Kasumi-1 (cell line): Measurements from ENCODE around the gene SCARB1.

ENCODE experiments used
- DNase-seq, 2 experiments: peaks; one replicate each; lab custom pipeline; 2025; lab: John Stamatoyannopoulos, UW

Gene SCARB1

GRCh38 chr12:124760560-124760959 is 103.1 kb downstream of the SCARB1 start:
- DNase-seq = no peak

- peak; percentile 39 to 49 for DNase-seq
These were observed 103.7 kb downstream of the SCARB1 start for GRCh38 chr12:124759841-124760503.

DNA sequence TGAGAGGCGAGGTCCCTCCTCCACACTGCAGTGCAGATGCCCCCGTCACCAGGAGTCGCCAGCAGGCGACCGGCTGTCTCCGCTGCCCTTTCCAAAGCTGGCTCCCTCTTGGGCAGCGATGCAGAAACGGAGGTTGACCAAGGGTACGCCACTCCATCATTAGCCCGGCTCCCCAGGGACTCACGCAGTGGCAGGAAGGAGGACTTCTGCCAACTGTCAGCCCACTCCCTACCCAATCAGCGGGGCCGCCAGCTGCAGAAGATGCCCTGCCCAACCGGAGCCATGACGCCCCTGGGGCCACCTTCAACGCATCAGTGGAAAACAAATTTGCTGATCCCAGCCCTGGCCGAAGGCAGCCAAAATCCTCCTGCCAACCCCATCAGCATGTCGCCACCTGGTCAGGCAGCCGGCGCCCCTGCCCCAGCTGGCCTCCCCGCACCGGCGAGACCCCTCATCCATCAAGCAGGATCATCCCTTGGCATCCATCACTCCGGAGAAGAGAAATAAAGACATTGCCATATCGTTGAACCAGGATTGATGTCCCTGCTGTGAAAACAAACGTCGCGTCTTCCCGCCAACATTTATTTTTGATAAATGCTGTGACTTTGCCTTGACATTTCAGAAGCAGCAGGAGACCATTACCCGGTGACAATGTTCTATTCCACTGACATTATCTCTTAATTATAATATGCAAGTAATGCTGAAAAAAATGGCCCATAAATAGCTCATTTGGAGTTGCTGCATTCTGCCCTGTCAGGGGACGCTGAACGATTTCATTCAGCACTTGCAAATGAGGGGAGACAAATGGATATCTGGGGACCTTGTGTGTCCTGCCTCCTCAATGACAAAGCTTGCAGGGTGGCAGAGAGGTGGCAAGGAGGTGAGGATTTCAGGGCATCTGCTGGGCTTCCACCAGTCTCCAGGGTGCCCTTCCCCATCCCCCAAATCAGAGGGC is 105.1 kb downstream of the SCARB1 start:
- no peak for DNase-seq

- no peak for DNase-seq
These were observed 106.3 kb downstream of the SCARB1 start for GRCh38 chr12:124757329-124757728.

GRCh38 chr12:124756760-124757159 is 106.9 kb downstream of the SCARB1 start:
- no peak for DNase-seq

DNA sequence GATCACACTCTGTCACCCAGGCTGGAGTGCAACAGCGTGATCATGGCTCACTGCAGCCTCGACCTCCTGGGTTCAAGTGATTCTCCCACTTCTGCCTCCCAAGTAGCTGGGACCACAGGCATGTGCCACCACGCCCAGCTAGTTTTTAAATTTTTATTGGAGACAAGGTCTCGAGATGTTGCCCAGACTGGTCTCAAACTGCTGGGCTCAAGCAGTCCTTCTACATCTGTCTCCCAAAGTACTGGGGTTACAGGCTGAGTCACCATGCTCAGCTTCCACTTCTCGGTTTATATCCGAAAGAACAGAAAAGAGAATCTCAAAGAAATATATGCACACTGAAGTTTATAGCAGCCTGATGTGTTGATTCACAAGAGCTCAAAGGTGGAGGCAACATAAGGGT is 107.5 kb downstream of the SCARB1 start:
- DNase-seq = no peak

DNA sequence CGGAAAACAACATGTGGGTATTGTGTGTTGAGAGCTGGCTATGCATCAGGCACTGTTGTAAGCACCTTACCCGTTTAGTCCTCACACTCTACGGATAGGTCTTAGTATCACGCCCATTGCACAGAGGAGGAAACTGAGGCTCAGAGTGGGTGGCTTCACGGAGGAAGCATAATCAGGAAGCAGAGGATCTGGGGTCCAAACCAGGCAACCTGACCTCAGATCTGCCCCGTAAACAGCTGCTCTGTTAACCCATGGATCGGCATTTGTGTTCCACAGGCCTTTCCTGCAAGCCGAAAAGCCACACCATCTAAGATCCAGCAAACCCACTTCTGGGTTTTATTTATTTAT is 107.9 kb downstream of the SCARB1 start:
- no peak for DNase-seq

DNA sequence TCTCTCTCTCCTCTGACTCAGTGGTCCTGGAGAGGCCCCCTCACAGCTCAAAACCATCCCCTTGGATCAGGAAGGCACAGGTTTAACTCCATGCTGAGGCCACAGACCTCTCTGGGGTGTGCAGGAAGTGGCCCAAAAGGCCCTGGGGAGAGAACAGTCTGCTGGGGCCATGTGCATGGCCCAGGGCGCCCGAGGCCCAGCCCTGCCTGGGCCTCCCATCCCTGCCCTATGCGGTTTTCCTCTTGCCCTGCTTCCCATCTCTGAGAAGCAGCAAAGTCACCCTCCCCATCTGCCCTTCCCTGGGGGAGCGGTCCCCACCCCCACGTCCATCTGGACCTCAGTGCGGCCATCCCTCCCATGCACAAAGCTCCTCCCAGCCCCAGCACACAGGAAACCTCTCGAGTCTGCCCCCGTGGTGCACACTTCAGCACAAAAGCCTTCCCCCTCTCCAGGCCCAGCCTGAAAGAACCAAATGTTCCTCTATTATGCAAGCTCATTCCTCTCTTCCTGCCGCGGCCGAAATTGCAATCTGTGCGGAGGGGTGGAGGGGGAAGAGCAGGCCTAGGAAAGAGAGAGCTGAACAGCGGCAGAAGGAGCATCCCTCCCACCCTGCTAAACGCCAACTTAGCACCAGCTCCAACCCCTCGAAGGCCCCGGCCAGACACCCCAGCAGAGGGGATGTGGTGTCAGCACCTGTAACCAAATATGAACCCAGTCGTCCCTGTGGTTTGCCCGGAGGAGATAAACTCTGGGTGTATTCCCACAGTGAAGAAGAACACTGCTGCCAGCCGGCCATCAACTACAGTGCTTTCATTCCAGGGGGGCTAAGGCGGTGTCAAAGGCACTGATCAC is 108.5 kb downstream of the SCARB1 start:
- DNase-seq = peak; percentile 98

DNA sequence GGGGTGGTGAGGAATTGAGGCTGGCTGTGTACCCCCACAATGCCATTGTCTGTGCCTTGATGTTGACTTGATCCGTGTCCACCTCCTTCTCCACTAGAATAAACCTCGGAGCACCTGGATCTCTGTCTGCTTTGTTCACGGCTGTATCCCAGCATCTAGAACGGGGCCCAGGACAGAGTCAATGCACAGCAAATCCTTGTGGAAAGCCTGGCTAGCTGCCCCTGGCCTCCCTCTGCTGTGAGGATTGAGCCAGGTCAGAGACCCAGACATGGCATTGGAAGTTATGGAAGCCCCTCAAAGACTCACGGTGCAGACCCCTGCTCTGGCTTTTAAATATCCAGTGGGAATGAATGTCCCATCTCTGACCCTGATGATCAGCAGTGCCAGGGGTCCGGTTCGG is 109.2 kb downstream of the SCARB1 start:
- no peak for DNase-seq

- DNase-seq = no peak
These were observed 109.7 kb downstream of the SCARB1 start for GRCh38 chr12:124753993-124754392.

GRCh38 chr12:124753228-124753591 is 110.5 kb downstream of the SCARB1 start:
- no peak for DNase-seq

- no peak for DNase-seq
These were observed 111.0 kb downstream of the SCARB1 start for GRCh38 chr12:124752437-124753227.

- no peak for DNase-seq
These were observed 111.9 kb downstream of the SCARB1 start for GRCh38 chr12:124751654-124752355.

- peak in 1 of 2 experiments; percentile 26 for DNase-seq
These were observed 112.7 kb downstream of the SCARB1 start for GRCh38 chr12:124750787-124751471.

DNA sequence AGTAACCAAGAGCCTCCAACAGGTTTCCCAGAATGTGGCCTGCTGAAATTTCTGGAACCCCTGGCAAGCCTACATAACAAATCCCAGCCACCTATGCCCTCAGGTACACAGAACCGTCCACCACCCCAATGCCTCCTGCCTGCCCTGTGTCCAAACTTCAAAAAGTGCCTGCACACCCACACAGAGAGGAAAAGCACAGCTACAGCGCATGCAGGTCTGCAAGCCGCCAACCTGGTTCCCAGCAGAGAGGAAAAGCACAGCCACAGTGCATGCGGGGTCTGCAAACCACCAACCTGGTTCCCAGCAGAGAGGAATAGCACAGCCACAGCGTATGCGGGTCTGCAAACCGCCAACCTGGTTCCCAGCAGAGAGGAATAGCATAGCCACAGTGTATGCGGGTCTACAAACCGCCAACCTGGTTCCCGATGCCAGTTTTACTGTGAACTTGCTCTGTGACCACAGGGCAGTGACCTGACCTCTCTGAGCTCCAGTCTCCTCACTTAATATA is 113.5 kb downstream of the SCARB1 start:
- DNase-seq = no peak

DNA sequence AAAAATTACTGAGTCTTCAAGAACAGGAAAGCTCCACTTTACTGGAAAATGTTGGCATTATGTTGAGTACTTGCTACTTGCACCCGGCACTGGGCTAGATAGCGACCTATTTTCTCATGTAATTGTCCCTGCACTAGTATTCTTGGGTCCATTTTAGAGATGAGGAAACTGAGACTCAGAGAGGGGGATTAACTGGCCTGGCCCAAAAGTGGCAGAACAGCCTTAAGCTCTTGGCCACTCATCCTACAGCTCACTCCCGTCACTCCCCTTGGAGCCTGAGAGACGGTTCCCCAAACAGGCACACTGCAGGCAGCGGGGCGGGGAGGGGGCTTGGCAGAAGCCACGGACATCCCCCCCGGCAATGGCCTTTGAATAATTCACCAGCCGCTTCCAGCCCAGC is 113.9 kb downstream of the SCARB1 start:
- DNase-seq = no peak

DNA sequence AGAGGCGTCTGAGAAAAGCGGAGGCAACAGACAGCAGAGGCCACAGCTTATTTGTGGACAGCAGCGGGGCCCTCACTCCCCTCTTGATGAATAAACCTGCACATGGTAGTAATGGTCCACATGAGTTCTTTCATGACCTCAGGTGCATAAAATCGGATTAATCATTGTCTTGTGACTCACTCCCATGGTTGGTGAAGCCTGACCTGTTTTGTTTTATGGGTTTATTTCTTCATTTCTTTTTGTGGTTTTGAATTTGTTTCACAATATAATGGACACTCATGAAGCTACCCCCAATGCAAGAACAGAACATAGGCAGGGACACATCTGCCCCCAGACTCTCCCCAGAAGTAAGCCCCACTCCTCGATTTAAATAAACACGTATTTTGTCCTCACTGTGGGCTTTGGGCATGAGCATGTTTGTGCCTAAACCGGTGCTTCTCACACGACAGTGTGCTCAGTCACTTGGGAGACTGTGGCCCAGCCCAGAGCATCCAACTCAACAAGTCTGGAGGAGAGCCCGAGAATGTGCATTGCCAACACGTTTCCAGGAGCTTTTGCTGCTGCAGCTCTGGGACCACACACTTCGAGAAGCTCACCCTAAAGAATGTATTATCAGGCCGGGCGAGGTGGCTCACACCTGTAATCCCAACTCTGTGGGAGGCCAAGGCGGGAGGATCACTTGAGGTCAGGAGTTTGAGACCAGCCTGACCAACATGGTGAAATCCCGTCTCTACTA is 116.1 kb downstream of the SCARB1 start:
- DNase-seq = no peak

GRCh38 chr12:124746649-124747425 is 116.8 kb downstream of the SCARB1 start:
- no peak for DNase-seq
